ENCODE results near the gene SP6.

SP6 gene

GRCh38 chr17:47831003-47831933, 19.7 kb downstream of the SP6 start, which contains the start of the genes LRRC46 and MRPL10:
Gene LRRC46 (plus strand): TSS chr17:47831670. CDS start chr17:47831990, 320 bp downstream.
Gene MRPL10 (minus strand): TSS chr17:47831541. CDS start chr17:47831511, 30 bp downstream.
- peak; percentile 90 for DNase-seq

GRCh38 chr17:47830396-47831002, 20.5 kb downstream of the SP6 start:
- DNase-seq = no peak

- no peak for DNase-seq
Observed at GRCh38 chr17:47829870-47830269, 21.1 kb downstream of the SP6 start.

GRCh38 chr17:47823519-47823918, 27.4 kb downstream of the SP6 start:
- DNase-seq = no peak

GRCh38 chr17:47822785-47823184, 28.2 kb downstream of the SP6 start:
- DNase-seq = no peak

GRCh38 chr17:47821424-47822391, 29.3 kb downstream of the SP6 start, which contains the start of gene OSBPL7:
Gene OSBPL7 (minus strand): TSS chr17:47821794. CDS start chr17:47820278, 1,516 bp downstream.
- peak; percentile 96 for DNase-seq

- DNase-seq = no peak
Observed at GRCh38 chr17:47821031-47821423, 29.9 kb downstream of the SP6 start.

GRCh38 chr17:47820033-47820789, 30.8 kb downstream of the SP6 start:
- DNase-seq = no peak

- DNase-seq = no peak
Observed at GRCh38 chr17:47819475-47819874, 31.5 kb downstream of the SP6 start.

GRCh38 chr17:47818002-47818695, 32.8 kb downstream of the SP6 start:
- no peak for DNase-seq

GRCh38 chr17:47816947-47817346, 34.0 kb downstream of the SP6 start:
- DNase-seq = no peak

GRCh38 chr17:47816111-47816735, 34.7 kb downstream of the SP6 start:
- DNase-seq = no peak

- no peak for DNase-seq
Observed at GRCh38 chr17:47815106-47815918, 35.7 kb downstream of the SP6 start.

GRCh38 chr17:47813512-47814031, 37.4 kb downstream of the SP6 start:
- DNase-seq = no peak

- no peak for DNase-seq
Observed at GRCh38 chr17:47813077-47813476, 37.9 kb downstream of the SP6 start.

- no peak for DNase-seq
Observed at GRCh38 chr17:47812146-47812920, 38.6 kb downstream of the SP6 start.

GRCh38 chr17:47811709-47812108, 39.3 kb downstream of the SP6 start:
- no peak for DNase-seq

- no peak for DNase-seq
Observed at GRCh38 chr17:47810901-47811635, 39.9 kb downstream of the SP6 start.

Data from NCI-H1105 (cell line).